ENCODE results near the gene CUL5.

The CUL5 gene

GRCh38 chr11:108008656-108009496 lies at the start of gene CUL5:
CUL5 (plus strand) TSS chr11:108008898; CDS start chr11:108009349, 451 bp downstream.
- peak; percentile 83 to 85 for DNase-seq (ENCODE audit: low read depth in 2 of 2)

- no peak for DNase-seq (ENCODE audit: low read depth in 2 of 2)
Observed at GRCh38 chr11:107961480-107961879, 47.2 kb upstream of the CUL5 start.

DNA sequence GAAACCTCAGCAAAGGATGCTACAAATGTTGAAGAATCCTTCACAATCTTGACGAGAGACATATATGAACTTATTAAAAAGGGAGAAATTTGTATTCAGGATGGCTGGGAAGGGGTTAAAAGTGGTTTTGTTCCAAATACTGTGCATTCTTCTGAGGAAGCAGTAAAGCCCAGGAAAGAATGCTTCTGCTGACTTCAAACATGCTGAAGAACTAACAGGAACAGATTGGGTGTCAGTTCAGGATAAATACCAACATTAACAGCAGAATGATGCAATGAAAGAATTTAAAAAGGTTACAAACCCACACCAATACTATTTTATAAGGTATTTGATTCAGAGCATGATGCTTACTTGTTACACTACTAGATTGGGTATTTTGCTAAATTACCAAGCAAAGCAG lies 46.5 kb upstream of the CUL5 start:
- DNase-seq (ENCODE audit: low read depth in 2 of 2), result no peak

DNA sequence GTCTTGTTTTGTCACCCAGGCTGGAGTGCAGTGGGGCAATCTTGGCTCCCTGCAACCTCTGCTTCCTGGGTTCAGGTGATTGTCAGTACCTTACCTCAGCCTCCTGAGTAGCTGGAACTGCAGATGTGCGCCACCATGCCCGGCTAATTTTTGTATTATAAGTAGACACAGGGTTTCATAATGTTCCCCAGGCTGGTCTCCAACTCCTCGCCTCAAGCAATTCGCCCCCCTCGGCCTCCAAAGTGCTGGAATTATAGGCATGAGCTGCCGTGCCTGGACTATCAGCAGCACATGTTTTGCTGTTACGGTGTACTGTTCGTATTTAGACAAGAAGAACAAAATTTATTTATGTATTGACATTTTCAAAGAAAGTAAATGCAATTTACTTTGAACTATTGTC lies 45.6 kb upstream of the CUL5 start:
- no peak for DNase-seq (ENCODE audit: low read depth in 2 of 2)

- DNase-seq (ENCODE audit: low read depth in 2 of 2), result no peak
Observed at GRCh38 chr11:107969219-107969618, 39.5 kb upstream of the CUL5 start.

- DNase-seq (ENCODE audit: low read depth in 2 of 2), result no peak
Observed at GRCh38 chr11:107970049-107970448, 38.6 kb upstream of the CUL5 start.

DNA sequence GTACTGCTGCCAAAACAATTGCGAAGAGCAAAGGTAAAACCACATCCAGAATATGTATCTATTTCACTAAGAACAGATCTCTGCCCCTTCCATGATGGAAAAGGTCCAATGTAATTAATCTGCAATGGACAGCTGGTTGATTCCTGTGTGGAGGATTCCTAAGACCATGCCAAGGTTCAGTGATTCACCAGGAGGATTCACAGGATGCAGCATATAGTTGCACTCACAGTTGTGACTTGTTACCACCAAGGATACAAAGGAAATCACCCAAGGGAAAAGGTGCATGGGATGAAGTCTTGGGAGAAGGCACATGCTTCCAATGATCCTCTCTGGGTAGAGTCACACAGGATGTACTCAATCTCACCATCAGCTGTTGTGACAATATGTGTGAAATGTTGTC lies 35.1 kb upstream of the CUL5 start:
- no peak for DNase-seq (ENCODE audit: low read depth in 2 of 2)

GRCh38 chr11:107988397-107989158 lies 20.1 kb upstream of the CUL5 start:
- no peak for DNase-seq (ENCODE audit: low read depth in 2 of 2)

DNA sequence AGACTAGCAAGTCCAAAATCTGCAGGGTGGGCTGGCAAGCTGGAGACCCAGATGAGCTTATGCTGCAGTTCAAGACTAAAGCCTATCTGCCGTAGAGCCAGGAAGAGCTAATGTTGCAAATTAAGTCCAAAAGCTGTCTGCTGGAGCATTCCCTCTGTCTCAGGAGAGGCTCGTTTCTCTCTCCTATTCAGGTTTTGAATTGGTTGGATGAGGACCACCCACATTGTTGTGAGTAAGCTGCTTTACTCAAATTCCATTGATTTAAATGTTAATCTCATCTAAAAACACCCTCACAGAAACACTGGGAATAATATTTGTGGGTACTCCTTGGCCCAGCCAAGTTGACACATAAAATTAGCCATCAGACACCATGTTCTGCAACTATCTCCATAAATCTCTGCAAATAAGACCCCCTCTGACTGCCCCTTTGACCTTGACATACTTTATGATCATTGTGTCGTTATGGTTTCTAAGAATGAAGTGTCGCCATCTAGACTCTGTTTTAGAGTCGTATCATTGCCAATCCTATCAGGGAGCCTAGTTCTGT lies 16.8 kb upstream of the CUL5 start:
- no peak for DNase-seq (ENCODE audit: low read depth in 2 of 2)

DNA sequence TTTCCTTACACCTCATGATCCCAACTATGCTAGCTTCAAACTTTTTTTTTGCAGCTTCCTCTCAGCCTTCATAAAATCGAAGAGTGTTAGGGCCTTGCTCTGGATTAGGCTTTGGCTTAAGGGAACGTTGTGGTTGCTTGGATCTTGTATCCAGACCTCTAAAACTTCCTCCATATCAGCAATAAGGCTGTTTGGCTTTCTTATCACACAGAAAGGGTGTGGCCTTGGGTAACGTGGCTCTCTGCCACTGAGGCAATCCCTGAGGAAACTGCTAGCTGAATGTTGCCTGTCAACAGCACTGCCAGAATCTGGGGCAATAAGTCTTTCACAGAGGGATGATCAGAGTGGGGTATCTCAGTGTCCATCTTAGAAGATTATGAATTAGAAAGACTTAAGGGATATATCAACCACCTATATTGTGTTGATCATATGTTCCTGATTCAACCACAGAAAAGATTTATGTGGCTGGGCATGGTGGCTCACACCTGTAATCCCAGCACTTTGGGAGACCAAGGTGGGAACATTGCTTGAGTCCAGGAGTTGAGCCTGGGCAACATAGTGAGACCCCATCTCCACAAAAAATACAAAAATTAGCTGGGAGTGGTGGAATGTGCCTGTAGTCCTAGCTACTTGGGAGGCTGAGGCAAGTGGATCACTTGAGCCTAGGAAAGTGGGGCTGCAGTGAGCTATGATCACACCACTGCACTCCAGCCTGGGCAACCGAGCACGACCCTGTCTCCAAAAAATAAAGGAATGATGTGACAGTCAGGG lies 12.5 kb upstream of the CUL5 start:
- DNase-seq (ENCODE audit: low read depth in 2 of 2), result no peak

GRCh38 chr11:107998761-107999160 lies 9.9 kb upstream of the CUL5 start:
- DNase-seq (ENCODE audit: low read depth in 2 of 2), result no peak

DNA sequence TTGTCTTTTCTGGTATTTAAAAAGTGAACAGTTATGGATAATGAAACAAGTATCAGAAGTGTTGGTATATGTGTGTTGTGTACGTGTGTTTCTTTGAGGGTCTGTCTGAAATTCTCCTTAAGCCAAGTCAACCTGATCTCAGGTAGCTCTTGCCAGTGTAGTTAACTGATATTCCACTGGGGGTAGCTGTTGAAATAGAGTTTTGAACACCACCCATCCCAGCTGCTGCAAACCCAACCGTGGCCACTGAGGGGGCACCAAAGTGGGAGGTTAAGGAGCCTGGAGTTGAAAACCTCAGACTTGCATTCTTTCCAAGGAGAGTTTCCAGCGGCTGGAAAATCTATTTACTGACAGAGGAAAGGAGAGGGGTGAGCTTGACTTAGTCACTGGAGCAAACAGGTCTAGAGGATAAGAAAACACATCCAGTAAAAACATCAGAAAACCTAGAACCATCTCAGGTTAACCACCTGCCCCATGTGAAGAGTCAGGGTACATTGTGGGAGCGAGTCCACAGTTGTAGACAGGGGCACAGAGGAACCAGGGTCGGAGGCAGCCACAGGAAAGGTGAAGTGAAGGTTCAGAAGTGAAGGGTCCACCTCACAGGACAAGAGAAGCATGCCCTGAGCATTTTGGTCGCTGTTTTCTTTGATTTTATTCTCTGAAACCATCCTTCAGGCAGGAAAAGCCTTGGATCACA lies 8.8 kb upstream of the CUL5 start:
- peak in 1 of 2 donors; percentile 10 for DNase-seq (ENCODE audit: low read depth in 2 of 2)

DNA sequence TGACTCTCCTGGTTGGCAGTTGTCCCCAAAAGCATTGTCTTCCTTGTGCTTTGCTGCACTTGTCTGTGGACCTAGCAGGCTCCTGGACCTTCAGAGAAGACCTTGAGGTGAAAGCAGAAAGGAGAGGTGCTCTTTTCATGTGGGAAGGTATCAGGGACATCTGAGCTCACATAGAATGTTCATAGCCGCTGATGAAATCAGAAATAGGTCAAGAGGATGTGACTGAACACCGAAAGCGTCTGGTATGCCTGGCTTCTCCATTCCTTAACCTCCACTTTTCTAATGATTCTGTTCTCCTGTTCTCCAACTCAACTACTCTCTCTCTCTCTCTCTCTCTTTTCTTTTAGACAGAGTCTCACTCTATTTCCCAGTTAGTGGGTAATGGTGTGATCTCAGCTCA lies 6.2 kb upstream of the CUL5 start:
- no peak for DNase-seq (ENCODE audit: low read depth in 2 of 2)

GRCh38 chr11:108003623-108004022 lies 5.1 kb upstream of the CUL5 start:
- DNase-seq (ENCODE audit: low read depth in 2 of 2), result no peak

DNA sequence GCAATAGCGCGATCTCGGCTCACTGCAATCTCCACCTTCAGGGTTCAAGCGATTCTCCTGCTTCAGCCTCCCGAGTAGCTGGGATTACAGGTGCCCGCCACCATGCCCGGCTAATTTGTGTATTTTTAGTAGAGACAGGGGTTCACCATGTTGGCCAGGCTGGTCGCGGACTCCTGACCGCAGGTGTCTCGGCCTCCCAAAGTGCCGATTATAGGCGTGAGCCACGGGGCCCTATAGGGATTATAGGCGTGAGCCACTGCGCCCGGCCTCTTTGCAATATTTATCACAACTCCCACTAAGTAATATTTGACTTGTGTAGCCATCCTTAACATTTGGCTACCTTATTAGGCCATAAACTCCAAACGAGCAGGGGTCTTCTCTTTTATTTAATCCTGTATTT lies 879 bp upstream of the CUL5 start:
- DNase-seq (ENCODE audit: low read depth in 2 of 2), result no peak

DNA sequence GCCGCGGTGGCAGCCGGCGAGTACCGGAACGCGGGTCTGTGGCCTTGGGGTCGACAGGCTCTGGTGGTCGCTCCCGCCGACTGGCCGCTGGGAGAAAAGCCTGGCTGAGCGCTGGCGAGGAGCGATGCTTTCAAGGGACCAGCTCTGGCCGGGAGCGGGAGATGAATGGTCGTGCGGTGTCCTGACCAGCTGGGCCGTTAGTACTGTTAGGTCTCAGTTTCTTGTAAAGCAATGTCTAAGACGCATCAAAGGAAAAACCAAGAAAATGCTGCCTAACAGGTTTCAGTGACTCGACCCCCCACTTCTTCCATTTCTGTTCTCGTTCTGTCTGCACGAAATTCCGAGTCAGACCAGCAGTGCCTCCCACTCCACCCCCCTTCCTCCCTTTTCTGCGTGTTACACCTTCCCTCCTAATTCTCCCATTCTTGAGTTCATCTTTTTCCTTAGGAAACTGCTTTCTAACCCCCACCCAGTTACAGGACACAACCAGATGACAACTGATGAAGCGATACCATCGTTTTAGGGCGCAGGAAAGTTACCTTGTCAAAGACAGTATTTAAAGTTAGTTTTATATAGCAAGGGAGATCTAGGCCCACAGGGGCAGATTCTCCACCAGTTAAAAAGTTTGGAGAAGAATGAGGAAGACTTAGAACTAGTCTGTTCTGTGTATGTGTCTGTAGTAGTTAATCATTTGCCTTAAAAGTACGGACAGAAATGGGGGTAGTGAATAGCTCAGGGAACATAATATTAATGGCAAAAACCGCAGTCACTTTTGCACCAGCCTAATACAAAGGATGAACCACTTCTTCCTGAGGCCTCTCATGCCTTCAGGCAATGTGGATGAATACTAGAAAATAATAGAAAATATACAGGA lies 1.0 kb downstream of the CUL5 start:
- DNase-seq (ENCODE audit: low read depth in 2 of 2), result no peak

- DNase-seq (ENCODE audit: low read depth in 2 of 2), result no peak
Observed at GRCh38 chr11:108012139-108012725, 3.5 kb downstream of the CUL5 start.

DNA sequence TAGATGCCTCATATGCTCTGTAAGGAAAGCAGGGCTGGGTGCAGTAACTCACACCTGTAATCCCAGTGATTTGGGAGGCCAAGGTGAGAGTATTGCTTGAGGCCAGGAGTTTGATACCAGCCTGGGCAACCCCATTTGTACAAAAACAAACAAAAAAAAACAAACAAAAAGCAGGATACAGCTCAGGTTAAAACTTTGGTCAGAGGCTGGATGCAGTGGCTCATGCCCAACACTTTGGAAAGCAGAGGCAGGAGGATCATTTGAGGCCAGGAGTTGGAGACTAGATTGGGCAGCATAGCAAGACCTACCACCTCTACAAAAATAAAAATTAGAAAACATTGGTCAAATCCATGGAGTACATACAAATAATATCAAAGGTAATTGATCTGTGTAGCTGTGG lies 7.9 kb downstream of the CUL5 start:
- no peak for DNase-seq (ENCODE audit: low read depth in 2 of 2)

DNA sequence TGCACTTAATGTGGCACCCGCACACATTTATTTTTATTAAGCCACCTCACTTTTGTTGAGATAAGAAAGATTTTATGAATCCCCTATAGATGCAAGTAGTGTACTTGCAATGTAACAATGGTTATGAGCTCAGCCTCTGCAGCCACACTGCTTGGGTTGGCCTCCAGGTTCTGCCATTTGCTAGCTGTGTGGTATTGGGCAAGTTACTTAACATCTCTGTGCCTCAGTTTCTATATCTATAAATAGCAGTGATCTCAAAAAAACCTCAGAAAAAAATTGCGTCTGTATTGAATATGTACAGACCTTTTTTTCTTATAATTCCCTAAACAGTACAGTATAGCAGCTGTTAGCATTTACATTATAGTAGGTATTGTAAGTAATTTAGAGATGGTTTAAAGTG lies 10.0 kb downstream of the CUL5 start:
- no peak for DNase-seq (ENCODE audit: low read depth in 2 of 2)

All from stimulated activated CD8-positive, alpha-beta memory T cell treated with anti-CD3 and anti-CD28 coated beads, Interleukin-2, amount 100 ng/mL, for 48 hours (primary cell).